Measurements from ENCODE around the gene TAOK3. TPM values are rescaled to one million over a fixed set of nuclear protein-coding genes. Genes with fewer than 3 reads are reported as not detected.

TAOK3 gene
- total RNA-seq, 1 experiment from 2014 or later, result 17.7 TPM

GRCh38 chr12:118361092-118361404 is 11.7 kb downstream of the TAOK3 start:
- no peaks in the 10 kb centered on the region for H3K9me3 Mint-ChIP-seq (ENCODE audit: unreplicated experiment)
- ChIA-PET POLR2A (no interaction called here), CTCF (interaction anchor here (0.8 kb wide), 1 partner anchor 12 kb away, joined by 4 read pairs; the partner anchor contains the start of gene TAOK3)
- intact Hi-C loops (cut with micrococcal nuclease; ENCODE audit: unreplicated experiment), result no loop called here
- BruUV-seq (replicated peaks), result no TSS peak
- H3K9me3 ChIP-seq, result no peaks in the 10 kb centered on the region
- no peaks in the 10 kb centered on the region for H3K36me3 ChIP-seq (ENCODE audit: control insufficient read depth, insufficient read depth, low read length)
- DNase-seq, result no peak
- peaks cover 17% of the 10 kb centered on the region for H3K4me1 Mint-ChIP-seq (ENCODE audit: low read depth, unreplicated experiment)
- no peak overlapping the region for H3K27ac Mint-ChIP-seq (ENCODE audit: unreplicated experiment)
- TF ChIP-seq CTCF (IDR thresholded peaks at IDR 0.05; ENCODE audit: insufficient read depth in 1 of 2, low read depth in 1 of 2, low read length in 1 of 2, severe bottlenecking in 1 of 2, unreplicated experiment in 1 of 2), result no peak
- H3K27me3 ChIP-seq (replicated peaks; ENCODE audit: control insufficient read depth, insufficient read depth, low read length), result no peaks in the 10 kb centered on the region
- H3K36me3 Mint-ChIP-seq (ENCODE audit: insufficient read depth, unreplicated experiment), result no peaks in the 10 kb centered on the region
- no peak overlapping the region for H3K4me3 ChIP-seq (ENCODE audit: low read depth, low read length)
- no peak overlapping the region for H3K4me3 Mint-ChIP-seq (ENCODE audit: unreplicated experiment)
- peaks cover 22% of the 10 kb centered on the region for H3K4me1 ChIP-seq
- H3K27me3 Mint-ChIP-seq (ENCODE audit: insufficient read depth, unreplicated experiment), result no peaks in the 10 kb centered on the region

GRCh38 chr12:118359541-118359915 is 13.2 kb downstream of the TAOK3 start:
- peaks cover 22% of the 10 kb centered on the region for H3K4me1 ChIP-seq
- H3K36me3 ChIP-seq (ENCODE audit: control insufficient read depth, insufficient read depth, low read length), result no peaks in the 10 kb centered on the region
- no peak overlapping the region for H3K27ac Mint-ChIP-seq (ENCODE audit: unreplicated experiment)
- no peak overlapping the region for H3K4me3 Mint-ChIP-seq (ENCODE audit: unreplicated experiment)
- BruUV-seq (replicated peaks), result no TSS peak
- no peak for DNase-seq
- TF ChIP-seq CTCF (IDR thresholded peaks at IDR 0.05; ENCODE audit: insufficient read depth in 1 of 2, low read depth in 1 of 2, low read length in 1 of 2, severe bottlenecking in 1 of 2, unreplicated experiment in 1 of 2), result no peak
- no peaks in the 10 kb centered on the region for H3K9me3 Mint-ChIP-seq (ENCODE audit: unreplicated experiment)
- ChIA-PET CTCF (interaction anchor here (1.9 kb wide), 1 partner anchor 17 kb away, joined by 7 read pairs; the partner anchor contains the start of gene SUDS3), POLR2A (no interaction called here)
- no peaks in the 10 kb centered on the region for H3K9me3 ChIP-seq
- H3K27me3 Mint-ChIP-seq (ENCODE audit: insufficient read depth, unreplicated experiment), result no peaks in the 10 kb centered on the region
- H3K4me1 Mint-ChIP-seq (ENCODE audit: low read depth, unreplicated experiment), result peaks cover 17% of the 10 kb centered on the region
- no peak overlapping the region for H3K4me3 ChIP-seq (ENCODE audit: low read depth, low read length)
- no peaks in the 10 kb centered on the region for H3K36me3 Mint-ChIP-seq (ENCODE audit: insufficient read depth, unreplicated experiment)
- H3K27me3 ChIP-seq (replicated peaks; ENCODE audit: control insufficient read depth, insufficient read depth, low read length), result no peaks in the 10 kb centered on the region
- intact Hi-C loops (cut with micrococcal nuclease; ENCODE audit: unreplicated experiment), result no loop called here

- no peak for DNase-seq
- Histone ChIP-seq H3K4me3 (ENCODE audit: low read depth, low read length) (no peak overlapping the region), H3K27me3 (replicated peaks; ENCODE audit: control insufficient read depth, insufficient read depth, low read length) (no peaks in the 10 kb centered on the region), H3K36me3 (ENCODE audit: control insufficient read depth, insufficient read depth, low read length) (no peaks in the 10 kb centered on the region), H3K4me1 (peaks cover 22% of the 10 kb centered on the region), H3K9me3 (no peaks in the 10 kb centered on the region)
- Mint-ChIP-seq H3K9me3 (ENCODE audit: unreplicated experiment) (no peaks in the 10 kb centered on the region), H3K4me3 (ENCODE audit: unreplicated experiment) (peak overlapping the region; percentile 58), H3K27ac (ENCODE audit: unreplicated experiment) (no peak overlapping the region), H3K4me1 (ENCODE audit: low read depth, unreplicated experiment) (peaks cover 17% of the 10 kb centered on the region), H3K27me3 (ENCODE audit: insufficient read depth, unreplicated experiment) (no peaks in the 10 kb centered on the region), H3K36me3 (ENCODE audit: insufficient read depth, unreplicated experiment) (no peaks in the 10 kb centered on the region)
- BruUV-seq (replicated peaks), result no TSS peak
- no peak for TF ChIP-seq CTCF (IDR thresholded peaks at IDR 0.05; ENCODE audit: insufficient read depth in 1 of 2, low read depth in 1 of 2, low read length in 1 of 2, severe bottlenecking in 1 of 2, unreplicated experiment in 1 of 2)
- ChIA-PET CTCF (interaction anchor here (1.9 kb wide), 1 partner anchor 17 kb away, joined by 7 read pairs; the partner anchor contains the start of gene SUDS3), POLR2A (no interaction called here)
- intact Hi-C loops (cut with micrococcal nuclease; ENCODE audit: unreplicated experiment), result no loop called here
Observed at GRCh38 chr12:118358612-118359540, 13.8 kb downstream of the TAOK3 start.
